Gastroesophageal sphincter (tissue), 3 donors: Measurements from ENCODE around the gene FNIP2.

Experiments used
- CTCF ChIP-seq, 4 experiments: fragments of 200-600 bp in 2 of 4; fragments of 450-650 bp in 2 of 4; sonication (generic) in 1 of 4; IDR thresholded peaks; one replicate each; pipeline ENCODE4 v1.5.1; 2017 to 2019; ENCODE audit warnings: antibody characterized with exemption in 4 of 4, mild to moderate bottlenecking in 2 of 4, moderate library complexity in 2 of 4
- EP300 ChIP-seq: sonication (generic); formaldehyde crosslinking; IDR thresholded peaks from one replicate; pipeline ENCODE4 v1.6.1; 2017; ENCODE audit warnings: antibody characterized with exemption, mild to moderate bottlenecking
- POLR2A ChIP-seq, 2 donors: fragments of 450-650 bp; IDR thresholded peaks; one replicate each; pipeline ENCODE4 v1.6.1; 2017; ENCODE audit warnings: antibody characterized with exemption in 2 of 2, mild to moderate bottlenecking in 2 of 2, moderate library complexity in 1 of 2
- POLR2AphosphoS5 ChIP-seq: sonication (generic); formaldehyde crosslinking; IDR thresholded peaks from one replicate; pipeline ENCODE4 v1.6.1; 2017; ENCODE audit warnings: antibody characterized with exemption

DNA sequence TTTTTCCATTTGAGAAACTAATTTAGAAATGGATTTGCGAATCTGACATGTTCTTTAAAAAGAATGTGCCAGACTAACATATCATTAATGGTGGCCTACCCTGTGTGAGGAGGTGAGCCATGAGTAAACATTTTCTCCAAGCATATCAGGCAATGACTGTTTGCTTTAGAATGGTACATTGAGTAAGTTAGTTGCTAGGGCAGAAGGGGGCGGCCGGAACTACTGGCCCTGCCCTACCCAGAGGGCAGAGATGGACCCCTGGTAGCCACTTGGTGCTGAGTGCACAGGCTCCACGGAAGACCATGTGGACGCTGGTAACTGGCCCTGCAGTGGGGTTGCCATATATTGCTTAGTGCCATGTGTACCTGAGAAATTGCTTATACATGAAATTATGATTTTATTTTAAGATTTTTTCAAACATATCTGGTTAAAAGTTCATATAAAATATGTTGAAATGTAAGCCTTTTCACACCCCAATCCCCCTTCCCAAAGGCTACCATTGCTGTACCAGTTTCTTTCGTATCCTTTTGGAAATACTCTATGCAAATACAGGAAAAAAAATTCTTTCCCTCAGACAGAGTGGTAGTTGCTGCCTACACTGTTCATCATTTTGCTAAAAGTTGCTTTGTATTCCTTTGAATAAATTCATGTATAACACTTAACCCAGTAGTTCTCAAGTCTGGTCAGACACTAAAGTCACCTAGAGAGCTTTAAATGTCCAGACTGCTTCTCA, 8.8 kb downstream of the FNIP2 start:
- TF ChIP-seq CTCF (IDR thresholded peaks at IDR 0.05), result no peak
- TF ChIP-seq POLR2AphosphoS5, result no peak
- no peak for TF ChIP-seq EP300
- no peak for TF ChIP-seq POLR2A (IDR thresholded peaks at IDR 0.05)
